Panc1 (cell line): ENCODE measurements around the gene PDXK. TPM values are rescaled to one million over a fixed set of nuclear protein-coding genes. Genes with fewer than 3 reads are reported as not detected.

Experiments
- ATAC-seq: fragments of 200-7000 bp; cut with Tn5 transposase; 2 replicates; pipeline ENCODE4 v1.9.1; 2020; ENCODE audit warnings: mild to moderate bottlenecking, moderate library complexity
- BruUV-seq: library from RNA; stranded (reverse); fragments of 400-500 nt; replicated peaks from 2 replicates; lab custom pipeline; 2021; lab: Mats Ljungman, UMichigan
- CTCF ChIA-PET: fragments of 300-600 bp; sonication (Branson Sonifier 250); formaldehyde crosslinking; loops from one replicate; lab custom pipeline; 2022; ENCODE audit warnings: antibody characterized with exemption; lab: Charles Lee
- POLR2A ChIA-PET: fragments of 300-600 bp; sonication (Branson Sonifier 250); formaldehyde crosslinking; loops from one replicate; lab custom pipeline; 2022; ENCODE audit warnings: antibody characterized with exemption; lab: Charles Lee
- DNase-seq: peaks from one replicate; pipeline ENCODE4 v3.0.0-alpha.2; 2010; ENCODE audit warnings: low read depth, low spot score
- H3K27ac ChIP-seq: 2 replicates; pipeline ENCODE4 v1.5.1; 2011; ENCODE audit warnings: mild to moderate bottlenecking, low read length, inconsistent platforms
- H3K27me3 ChIP-seq: fragments of 200-500 bp; sonication (Bioruptor generic); 2 replicates; pipeline ENCODE4 v1.6.0; 2014; ENCODE audit warnings: low read length, inconsistent platforms; ENCODE audit not compliant: control insufficient read depth, insufficient read depth
- H3K36me3 ChIP-seq: fragments of 200-500 bp; sonication (Bioruptor generic); 2 replicates; pipeline ENCODE4 v1.5.1; 2014; ENCODE audit warnings: inconsistent platforms, mild to moderate bottlenecking, low read length, moderate library complexity; ENCODE audit not compliant: control insufficient read depth, insufficient read depth
- H3K4me1 ChIP-seq: 2 replicates; pipeline ENCODE4 v1.5.1; 2011; ENCODE audit warnings: inconsistent platforms, mild to moderate bottlenecking, low read length, moderate library complexity; ENCODE audit not compliant: control insufficient read depth, insufficient read depth
- H3K4me3 ChIP-seq, 2 experiments: 2 replicates each; pipeline ENCODE4 v1.5.1; 2011 to 2012; ENCODE audit warnings: low read depth in 2 of 2, low read length in 2 of 2, mild to moderate bottlenecking in 2 of 2, inconsistent platforms in 1 of 2, moderate library complexity in 1 of 2
- H3K9me3 ChIP-seq: fragments of 200-500 bp; sonication (Bioruptor generic); 2 replicates; pipeline ENCODE4 v1.5.1; 2014; ENCODE audit warnings: low read depth, mild to moderate bottlenecking, inconsistent platforms, low read length, moderate library complexity; ENCODE audit not compliant: control insufficient read depth, insufficient read depth
- CTCF ChIP-seq: fragments of 450-650 bp; IDR thresholded peaks from 2 replicates; pipeline ENCODE4 v1.5.1; 2017; ENCODE audit warnings: mild to moderate bottlenecking
- POLR2AphosphoS5 ChIP-seq: IDR thresholded peaks from 2 replicates; pipeline ENCODE4 v1.6.1; 2012; ENCODE audit warnings: mild to moderate bottlenecking, low read depth, low read length, moderate library complexity
- SIN3A ChIP-seq: IDR thresholded peaks from 2 replicates; pipeline ENCODE4 v1.6.1; 2012; ENCODE audit warnings: low read depth, mild to moderate bottlenecking, low read length, moderate library complexity, borderline replicate concordance; ENCODE audit not compliant: insufficient read depth
- TCF7L2 ChIP-seq: IDR thresholded peaks from 2 replicates; pipeline ENCODE4 v1.6.1; 2011; ENCODE audit warnings: mild to moderate bottlenecking, low read depth, low read length, inconsistent platforms
- in situ Hi-C: cut with HindIII; loops from 2 replicates; pipeline ENCODE4 v1.10.0; 2016; ENCODE audit warnings: low sequenced_read_pairs, low pct_unique_long_range_greater_than_20kb
- intact Hi-C: fragments of 100-400 bp; cut with micrococcal nuclease; formaldehyde crosslinking; loops from one replicate; pipeline ENCODE4 v1.10.0; 2022; ENCODE audit not compliant: unreplicated experiment
- total RNA-seq: library from RNA; stranded (reverse); gene quantifications from one replicate; pipeline ENCODE4 v1.2.1, GENCODE V29; 2021; ENCODE audit not compliant: unreplicated experiment
- TF ChIP-seq, protein P1 (sequence below), 2 experiments: IDR thresholded peaks; 2 replicates each; pipeline ENCODE4 v1.6.1; 2011 to 2012; ENCODE audit warnings: low read depth in 2 of 2, control low read depth in 1 of 2, low read length in 1 of 2, mild to moderate bottlenecking in 1 of 2, moderate library complexity in 1 of 2; ENCODE audit not compliant: insufficient read depth in 1 of 2

PDXK gene
- total RNA-seq, 1 experiment from 2014 or later: 184 TPM

DNA sequence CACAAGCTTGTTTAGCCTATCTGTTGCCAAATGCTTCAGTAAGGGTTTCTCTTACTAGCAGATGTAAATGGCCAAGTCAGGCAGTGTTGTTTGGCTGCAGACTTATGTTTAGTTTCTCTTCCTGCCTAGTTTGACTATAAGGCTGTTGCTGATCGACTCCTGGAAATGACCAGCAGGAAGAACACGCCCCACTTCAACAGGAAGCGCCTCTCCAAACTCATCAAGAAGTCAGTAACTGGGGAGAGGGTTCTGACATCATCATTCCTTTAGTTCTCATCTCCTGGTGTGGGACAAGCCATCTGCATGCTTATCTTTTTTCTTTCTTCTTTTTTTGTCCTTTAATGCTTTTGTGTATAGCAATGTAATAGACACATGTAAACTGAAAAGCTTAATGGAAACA, 34.5 kb upstream of the PDXK start:
- ATAC-seq (no peak), DNase-seq (no peak)
- no peak overlapping the region for H3K27ac ChIP-seq
- peaks cover 6% of the 10 kb centered on the region for H3K36me3 ChIP-seq
- CTCF ChIA-PET: no interaction called here
- POLR2A ChIA-PET: no interaction called here
- in situ Hi-C loops (no loop called here), intact Hi-C loops (no loop called here)
- TF ChIP-seq CTCF (no peak), SIN3A (no peak)
- TF ChIP-seq, protein P1, sequence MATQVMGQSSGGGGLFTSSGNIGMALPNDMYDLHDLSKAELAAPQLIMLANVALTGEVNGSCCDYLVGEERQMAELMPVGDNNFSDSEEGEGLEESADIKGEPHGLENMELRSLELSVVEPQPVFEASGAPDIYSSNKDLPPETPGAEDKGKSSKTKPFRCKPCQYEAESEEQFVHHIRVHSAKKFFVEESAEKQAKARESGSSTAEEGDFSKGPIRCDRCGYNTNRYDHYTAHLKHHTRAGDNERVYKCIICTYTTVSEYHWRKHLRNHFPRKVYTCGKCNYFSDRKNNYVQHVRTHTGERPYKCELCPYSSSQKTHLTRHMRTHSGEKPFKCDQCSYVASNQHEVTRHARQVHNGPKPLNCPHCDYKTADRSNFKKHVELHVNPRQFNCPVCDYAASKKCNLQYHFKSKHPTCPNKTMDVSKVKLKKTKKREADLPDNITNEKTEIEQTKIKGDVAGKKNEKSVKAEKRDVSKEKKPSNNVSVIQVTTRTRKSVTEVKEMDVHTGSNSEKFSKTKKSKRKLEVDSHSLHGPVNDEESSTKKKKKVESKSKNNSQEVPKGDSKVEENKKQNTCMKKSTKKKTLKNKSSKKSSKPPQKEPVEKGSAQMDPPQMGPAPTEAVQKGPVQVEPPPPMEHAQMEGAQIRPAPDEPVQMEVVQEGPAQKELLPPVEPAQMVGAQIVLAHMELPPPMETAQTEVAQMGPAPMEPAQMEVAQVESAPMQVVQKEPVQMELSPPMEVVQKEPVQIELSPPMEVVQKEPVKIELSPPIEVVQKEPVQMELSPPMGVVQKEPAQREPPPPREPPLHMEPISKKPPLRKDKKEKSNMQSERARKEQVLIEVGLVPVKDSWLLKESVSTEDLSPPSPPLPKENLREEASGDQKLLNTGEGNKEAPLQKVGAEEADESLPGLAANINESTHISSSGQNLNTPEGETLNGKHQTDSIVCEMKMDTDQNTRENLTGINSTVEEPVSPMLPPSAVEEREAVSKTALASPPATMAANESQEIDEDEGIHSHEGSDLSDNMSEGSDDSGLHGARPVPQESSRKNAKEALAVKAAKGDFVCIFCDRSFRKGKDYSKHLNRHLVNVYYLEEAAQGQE (IDR thresholded peaks at IDR 0.05; ENCODE audit: insufficient read depth in 1 of 2, low read depth in 2 of 2, low read length in 1 of 2): no peak
- H3K4me3 ChIP-seq: no peak overlapping the region
- no peaks in the 10 kb centered on the region for H3K9me3 ChIP-seq
- no peaks in the 10 kb centered on the region for H3K4me1 ChIP-seq
- H3K27me3 ChIP-seq: no peaks in the 10 kb centered on the region
- BruUV-seq: no TSS peak

DNA sequence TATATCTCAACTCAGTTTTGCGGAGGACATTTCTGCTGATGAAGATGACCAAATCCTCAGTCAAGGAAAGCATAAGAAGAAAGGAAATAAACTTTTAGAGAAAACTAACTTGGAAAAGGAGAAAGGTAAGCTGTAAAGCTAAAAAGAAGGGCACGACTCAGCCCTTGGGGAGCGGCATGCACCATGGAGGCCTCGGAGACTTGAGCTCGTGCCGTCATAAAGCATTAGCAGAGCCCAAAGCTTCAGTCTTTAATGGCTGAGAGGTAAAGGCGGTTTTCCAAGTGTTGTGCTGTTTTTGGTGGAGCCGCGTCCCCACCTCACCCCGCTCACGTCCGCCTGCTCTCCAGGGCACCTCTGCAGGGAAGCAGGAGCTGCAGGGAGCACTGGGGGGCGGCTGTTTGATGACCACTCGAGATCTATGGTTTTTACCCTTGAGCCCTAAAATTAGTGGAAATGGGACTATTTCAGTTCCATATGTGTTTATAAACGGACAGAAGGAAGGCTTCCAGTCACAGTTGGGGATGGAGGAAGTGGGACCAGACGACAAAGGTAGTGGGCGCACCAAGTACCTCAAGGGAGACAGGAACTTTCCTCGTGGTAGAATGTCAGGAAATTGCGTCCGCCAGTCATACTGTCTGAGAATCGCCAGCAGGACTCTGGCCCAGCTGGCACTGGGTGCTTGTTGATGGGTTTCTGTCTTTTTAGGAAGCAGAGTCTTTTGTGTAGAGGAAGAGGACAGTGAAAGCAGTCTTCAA, 31.9 kb upstream of the PDXK start:
- Histone ChIP-seq H3K36me3 (peaks cover 6% of the 10 kb centered on the region), H3K27ac (no peak overlapping the region), H3K4me3 (no peak overlapping the region), H3K4me1 (no peaks in the 10 kb centered on the region), H3K9me3 (no peaks in the 10 kb centered on the region), H3K27me3 (no peaks in the 10 kb centered on the region)
- CTCF ChIA-PET: no interaction called here
- no peak for DNase-seq
- BruUV-seq: TSS peak; percentile 71
- no peak for ATAC-seq
- POLR2A ChIA-PET: interaction anchor here (0.6 kb wide), 1 partner anchor 19 kb away, joined by 6 read pairs; no protein-coding TSS in a partner anchor
- TF ChIP-seq CTCF (no peak), POLR2AphosphoS5 (no peak), TCF7L2 (no peak), SIN3A (no peak)
- TF ChIP-seq, protein P1 (IDR thresholded peaks at IDR 0.05; ENCODE audit: insufficient read depth in 1 of 2, low read depth in 2 of 2, low read length in 1 of 2): no peak
- in situ Hi-C loops (no loop called here), intact Hi-C loops (no loop called here)
